Skin epidermis (tissue), 12 donors: ENCODE data around the gene ATXN10.

ENCODE experiments used
- H3K27ac ChIP-seq, 21 experiments: fragments of 200-600 bp; sonication (generic) in 11 of 21; one replicate each; pipeline ENCODE4 v1.5.0; 2020; ENCODE audit warnings: mild to moderate bottlenecking in 3 of 21, inconsistent platforms in 2 of 21, moderate library complexity in 2 of 21
- H3K4me3 ChIP-seq, 7 experiments: fragments of 200-600 bp; sonication (generic) in 2 of 7; one replicate each; pipeline ENCODE4 v1.5.0; 2020; ENCODE audit warnings: inconsistent platforms in 2 of 7, mild to moderate bottlenecking in 2 of 7, moderate library complexity in 1 of 7

The ATXN10 gene

DNA sequence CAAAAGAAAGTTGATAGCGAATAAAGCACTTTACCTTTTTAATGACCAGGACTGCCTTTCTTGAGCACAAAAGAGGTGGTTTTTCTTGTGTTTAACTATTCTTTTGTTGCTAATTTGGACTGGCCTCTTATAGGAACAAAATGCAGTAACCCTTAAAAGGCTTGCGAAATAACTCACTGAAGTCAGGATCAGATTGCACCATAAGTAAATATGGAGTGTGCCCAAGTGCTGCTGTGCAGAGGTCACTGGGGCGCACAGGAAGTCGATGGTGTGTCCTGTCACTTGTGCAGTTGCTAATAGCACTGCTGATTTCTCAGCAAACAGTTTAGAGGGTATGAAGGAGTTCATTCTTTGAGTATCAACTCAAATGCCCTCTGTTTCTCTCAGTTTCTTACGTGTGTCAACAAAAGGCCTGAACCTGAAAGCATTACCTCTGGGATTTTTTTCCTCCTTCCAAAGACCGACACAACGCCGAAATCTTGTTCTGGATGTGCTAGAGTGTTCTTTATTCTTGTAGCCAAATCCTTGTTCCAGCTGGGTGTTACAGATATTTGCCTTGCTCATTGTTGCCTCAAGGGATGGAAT lies 71.3 kb downstream of the ATXN10 start:
- Histone ChIP-seq H3K27ac (peak overlapping the region in 2 of 21 experiments; percentile 1 to 3), H3K4me3 (no peak overlapping the region)

DNA sequence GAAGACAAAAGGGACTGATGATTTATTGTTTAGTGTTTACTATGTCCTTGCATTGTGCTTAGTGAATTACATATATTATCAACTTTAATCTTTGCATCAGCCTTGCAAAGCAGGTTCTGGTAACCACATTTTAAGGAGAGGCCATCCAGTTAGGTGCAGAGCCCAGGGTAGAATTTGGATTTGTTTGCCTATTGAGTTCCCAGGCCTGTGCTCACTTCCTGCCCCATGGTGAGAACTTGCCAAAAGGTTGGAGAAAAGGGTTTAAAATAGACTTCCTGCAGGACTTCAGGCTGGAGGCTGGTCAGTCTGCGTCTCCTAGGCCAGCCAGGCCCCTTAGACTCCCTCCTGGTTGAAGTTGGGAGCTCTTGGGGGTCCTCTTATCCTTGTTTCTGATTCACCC lies 72.1 kb downstream of the ATXN10 start:
- Histone ChIP-seq H3K27ac (peak overlapping the region in 3 of 21 experiments; percentile 8 to 45 (median 43)), H3K4me3 (no peak overlapping the region)

DNA sequence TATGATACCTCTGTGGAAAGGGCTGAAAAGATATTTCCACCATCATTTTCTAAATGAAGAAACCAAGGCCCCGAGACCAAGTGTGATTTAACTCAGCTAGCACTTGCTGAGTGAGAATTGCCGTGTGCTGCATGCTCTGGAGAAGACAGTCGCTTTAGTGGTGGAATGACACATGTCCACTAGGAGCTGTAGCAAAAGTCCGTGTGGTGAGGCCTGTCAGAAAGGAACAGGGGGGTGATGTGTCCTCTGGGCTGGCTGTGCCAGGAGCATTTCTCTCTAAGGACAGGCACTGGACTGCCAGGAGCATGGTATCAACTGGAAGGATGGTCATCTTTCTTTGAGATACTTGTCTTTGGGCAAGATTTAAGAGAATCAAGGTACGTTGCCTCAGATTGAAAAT lies 72.8 kb downstream of the ATXN10 start:
- no peak overlapping the region for H3K27ac ChIP-seq
- no peak overlapping the region for H3K4me3 ChIP-seq

DNA sequence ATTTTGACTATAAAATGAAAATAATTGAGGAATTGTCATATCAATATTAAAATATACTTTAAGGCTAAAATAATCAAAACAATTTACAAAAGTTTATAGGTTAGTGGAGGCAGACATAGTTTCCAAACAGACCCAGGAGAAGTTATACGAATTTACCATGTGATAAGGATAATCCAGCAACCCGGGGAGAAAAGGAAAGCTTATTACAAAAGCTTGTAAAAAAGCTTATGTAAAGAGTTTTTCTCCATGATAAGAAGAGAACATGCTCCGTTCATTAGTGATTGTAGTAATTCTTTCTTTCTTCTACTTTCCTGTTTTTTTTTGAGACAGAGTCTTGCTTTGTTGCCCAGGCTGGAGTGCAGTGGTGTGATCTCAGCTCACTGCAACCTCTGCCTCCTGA lies 79.0 kb downstream of the ATXN10 start:
- H3K4me3 ChIP-seq = no peak overlapping the region
- H3K27ac ChIP-seq = no peak overlapping the region

DNA sequence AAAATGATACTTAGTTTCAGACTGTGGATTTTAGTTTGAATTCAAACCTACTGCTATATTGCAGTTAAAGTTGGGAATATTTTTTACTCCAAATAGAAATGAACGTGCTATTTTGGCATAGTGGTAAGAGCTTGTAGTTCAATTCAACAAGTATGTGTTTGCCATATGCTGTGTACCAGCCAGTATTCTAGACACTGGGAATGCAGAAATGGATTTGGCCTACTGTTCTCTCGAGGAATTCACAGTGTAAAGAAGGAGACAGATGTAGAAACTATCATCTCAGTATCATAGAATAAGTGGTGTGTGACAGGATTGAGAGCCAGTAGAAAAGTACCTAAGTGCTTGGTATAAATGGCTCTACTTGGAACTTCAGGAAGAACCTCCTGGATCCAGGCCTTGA lies 80.4 kb downstream of the ATXN10 start:
- H3K27ac ChIP-seq = no peak overlapping the region
- no peak overlapping the region for H3K4me3 ChIP-seq

DNA sequence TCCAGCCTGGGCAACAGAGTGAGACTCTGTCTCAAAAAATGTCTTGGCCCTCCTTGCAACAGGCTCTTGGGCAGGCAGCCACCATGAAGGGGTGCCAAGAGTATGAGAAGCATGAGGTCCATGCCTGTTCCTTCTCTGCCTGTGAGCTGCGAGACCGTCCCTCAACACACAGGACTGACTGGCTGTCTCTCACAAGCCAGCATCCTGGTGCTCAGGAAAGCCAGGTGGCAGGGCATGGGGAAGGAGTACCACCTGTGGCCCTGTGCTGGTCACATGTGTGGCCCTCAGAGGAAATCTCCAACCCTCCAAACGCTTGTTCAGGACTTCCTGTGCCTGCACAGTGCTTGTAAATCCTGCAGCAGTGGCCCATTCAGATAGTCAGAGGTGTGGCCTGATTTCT lies 83.2 kb downstream of the ATXN10 start:
- Histone ChIP-seq H3K4me3 (no peak overlapping the region), H3K27ac (no peak overlapping the region)

DNA sequence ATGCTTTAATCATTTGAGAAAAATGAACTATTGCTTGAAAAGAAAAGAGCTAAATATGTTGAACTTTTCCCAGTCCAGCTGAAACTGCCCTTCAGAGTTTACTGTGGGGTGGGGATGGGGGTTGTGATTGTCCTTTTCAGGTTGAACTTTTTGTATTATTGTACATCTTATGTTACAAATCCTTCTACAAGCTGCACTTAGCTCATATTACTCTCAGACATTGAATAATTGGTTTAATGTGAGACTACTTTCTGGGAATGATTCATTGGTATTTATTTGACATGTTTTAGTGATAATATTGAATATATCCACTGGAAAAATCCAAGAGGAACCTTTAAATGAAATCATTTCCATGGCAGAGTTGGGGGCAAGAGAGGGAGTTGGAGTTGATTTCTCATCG lies 84.9 kb downstream of the ATXN10 start:
- no peak overlapping the region for H3K4me3 ChIP-seq
- no peak overlapping the region for H3K27ac ChIP-seq

DNA sequence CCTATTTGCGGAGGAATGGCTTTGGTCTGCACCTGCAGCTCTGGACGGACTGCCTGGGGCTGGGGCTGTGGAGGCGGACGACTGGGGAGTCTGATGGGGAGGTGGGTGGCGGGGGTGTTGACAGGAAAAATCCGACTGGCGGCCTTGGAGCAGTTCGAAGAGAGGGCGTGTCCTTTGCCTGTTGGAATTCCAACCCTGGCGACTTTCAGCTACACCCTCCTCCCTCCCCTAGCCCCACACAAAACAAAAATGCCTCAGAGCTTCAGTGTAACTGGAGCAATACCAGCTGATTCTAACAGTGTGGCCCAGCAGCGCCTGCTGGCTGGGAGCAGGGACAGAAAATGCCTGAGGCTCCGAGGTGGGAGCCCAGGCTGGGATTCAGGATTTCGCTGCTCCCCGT lies 85.4 kb downstream of the ATXN10 start:
- Histone ChIP-seq H3K4me3 (no peak overlapping the region), H3K27ac (no peak overlapping the region)

DNA sequence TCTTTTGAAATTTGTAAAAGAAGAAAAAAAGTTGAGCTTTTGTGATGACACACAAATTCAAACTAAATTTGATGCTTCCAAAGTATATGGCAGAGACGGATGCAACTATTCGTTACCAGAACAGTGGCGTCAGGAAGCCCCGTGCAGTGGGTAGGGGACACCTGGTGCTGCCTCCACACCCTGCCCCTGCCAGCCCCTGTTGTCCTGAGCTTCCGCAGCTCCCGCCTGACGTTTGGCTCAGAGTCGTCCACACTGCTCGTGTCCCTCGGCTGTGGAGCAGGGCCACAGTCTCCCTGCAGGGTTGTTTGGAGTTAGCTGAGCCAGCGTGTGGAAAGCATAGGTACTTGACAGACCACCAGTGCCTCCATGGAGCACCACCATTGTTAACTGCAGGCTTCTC lies 86.3 kb downstream of the ATXN10 start:
- no peak overlapping the region for H3K27ac ChIP-seq

DNA sequence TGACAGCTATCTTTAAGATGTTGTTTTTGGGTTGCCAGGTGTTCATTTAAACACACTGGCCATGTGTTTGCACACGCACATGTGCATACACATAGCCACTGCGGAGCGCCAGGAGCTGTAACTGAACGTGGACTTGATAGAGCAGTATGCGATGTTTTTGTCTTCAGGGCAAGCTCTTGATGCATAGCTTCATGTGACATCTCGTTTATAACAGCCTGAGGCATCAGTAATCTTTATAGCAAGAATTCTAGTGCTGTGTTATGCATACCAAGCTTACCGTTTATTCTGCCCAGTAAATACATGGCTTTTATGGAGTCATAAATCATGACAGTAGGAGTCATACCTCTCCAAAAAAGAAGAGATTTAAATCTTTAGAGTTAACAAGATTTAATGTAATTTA lies 87.0 kb downstream of the ATXN10 start:
- Histone ChIP-seq H3K27ac (no peak overlapping the region), H3K4me3 (no peak overlapping the region)

More for the DNA sequence above, 86.3 kb downstream of the ATXN10 start:
- H3K4me3 ChIP-seq = no peak overlapping the region

DNA sequence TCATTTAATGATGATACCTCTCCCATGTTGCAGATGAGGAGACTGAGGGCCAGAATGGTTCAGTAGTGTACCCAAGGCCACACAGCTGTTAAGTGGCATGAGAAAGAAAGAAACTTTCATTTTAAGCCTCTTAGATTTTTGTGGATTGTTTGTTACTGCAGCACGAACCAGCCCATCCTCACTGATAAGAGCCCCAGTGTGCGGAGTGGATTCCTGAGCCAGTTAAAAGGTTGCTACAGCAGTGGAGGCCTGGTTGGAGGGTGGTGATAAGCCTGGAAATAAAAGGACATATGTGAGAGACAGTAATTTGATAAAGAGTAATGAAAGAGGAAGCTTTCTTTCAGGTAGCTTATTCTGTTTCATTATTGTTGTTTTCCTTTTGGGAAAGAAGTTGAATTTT lies 89.0 kb downstream of the ATXN10 start:
- Histone ChIP-seq H3K27ac (no peak overlapping the region), H3K4me3 (no peak overlapping the region)

DNA sequence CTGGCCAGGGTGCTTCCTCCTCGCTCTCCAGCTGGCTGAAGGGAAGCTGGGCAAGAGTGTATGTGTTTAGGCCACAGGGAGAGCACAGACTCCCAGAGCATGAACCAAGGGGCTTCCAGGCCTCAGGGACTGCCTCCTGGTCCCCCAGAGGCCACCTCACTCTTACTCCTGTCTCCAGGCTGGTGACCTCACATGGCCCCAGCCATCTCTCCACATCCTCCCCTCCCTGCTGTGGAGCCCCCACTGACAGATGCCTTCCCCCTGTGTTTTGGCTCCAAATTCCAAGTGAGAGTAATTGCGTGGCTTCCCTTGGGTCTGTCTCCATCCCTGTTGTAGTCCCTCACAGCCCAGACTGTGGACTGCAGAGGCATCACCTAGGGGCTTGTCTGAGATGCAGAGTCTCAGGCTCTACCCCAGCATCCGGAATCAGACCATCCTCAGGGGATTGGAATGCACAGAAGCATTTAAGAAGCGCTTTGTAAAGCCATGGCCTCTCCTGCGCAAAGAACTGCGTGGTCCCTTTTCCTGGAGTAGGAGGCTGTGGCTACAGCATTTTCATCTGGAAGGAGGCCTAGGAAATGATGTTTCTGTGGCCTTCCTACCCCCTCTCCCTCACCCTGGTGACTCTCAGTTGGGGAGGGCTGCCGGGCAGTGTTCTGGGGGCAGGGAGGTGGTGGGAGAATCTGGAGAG lies 91.1 kb downstream of the ATXN10 start:
- Histone ChIP-seq H3K27ac (no peak overlapping the region), H3K4me3 (no peak overlapping the region)

DNA sequence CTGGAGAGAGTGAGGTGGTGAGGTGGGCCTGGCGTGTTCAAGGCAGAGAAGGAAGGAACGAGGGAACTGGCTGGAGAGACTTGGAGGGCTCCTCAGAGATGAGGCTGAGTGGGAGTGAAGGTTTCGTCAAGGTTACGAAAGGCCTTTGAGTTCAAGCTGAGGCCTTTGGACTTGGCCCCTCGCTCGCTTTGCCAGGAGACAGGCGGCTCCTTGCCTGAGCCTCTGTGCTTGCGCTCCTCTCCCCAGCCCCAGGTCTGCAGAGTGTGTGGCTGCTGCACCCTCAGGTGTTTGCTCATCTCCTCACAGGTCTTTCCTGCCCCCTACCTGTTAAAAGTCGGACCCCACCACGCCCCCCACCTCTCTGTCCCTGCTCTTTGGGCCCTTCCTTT lies 91.6 kb downstream of the ATXN10 start:
- no peak overlapping the region for H3K27ac ChIP-seq
- H3K4me3 ChIP-seq = no peak overlapping the region

DNA sequence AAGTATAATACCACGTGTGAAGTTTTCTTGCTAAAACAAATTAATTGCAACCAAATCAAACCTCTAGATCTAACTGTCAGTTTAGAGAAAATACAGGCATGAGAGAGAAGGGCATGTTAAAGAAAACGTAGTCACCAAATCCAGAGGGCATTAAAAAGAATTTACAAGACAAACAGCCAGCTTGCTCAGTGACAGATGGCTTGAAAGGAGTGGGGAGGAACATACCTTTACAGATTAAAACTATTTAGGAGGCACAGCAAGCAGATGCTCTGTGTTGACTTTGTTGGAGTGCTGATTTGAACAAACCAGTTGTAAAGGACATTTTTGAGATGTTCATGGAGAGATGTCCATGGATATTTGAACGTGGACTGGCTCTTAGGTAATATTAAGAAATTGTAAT lies 96.9 kb downstream of the ATXN10 start:
- Histone ChIP-seq H3K4me3 (no peak overlapping the region), H3K27ac (no peak overlapping the region)

DNA sequence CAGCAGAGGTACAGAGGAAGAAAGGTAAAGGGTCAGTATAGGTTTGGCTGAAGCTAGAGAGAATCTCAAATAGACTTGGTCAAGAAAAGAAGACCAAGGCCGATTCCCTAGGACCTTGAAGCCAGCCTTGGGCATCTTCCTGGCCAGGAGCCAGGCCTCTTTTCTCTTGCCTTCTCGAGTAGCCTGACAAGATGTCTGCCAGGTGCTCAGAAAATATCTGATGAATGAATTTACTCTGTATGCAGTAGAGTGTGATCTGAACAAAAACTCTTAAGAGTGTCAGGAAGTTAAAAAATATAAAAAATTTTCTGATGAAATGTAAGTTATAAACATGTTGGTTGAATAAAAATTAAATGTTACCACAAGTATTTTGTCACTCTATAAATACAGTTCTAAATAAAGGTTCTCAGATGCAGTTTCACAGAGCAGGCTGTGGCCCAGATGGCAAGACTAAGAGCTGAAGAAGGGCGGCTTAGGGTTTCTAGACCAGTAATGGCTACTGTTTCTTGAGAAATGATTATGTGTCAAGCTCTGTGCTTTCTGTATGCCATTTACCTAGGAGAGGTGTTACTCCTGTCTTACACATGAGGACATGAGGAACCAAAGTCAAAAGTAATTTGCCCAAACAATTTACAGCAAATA lies 98.1 kb downstream of the ATXN10 start:
- no peak overlapping the region for H3K4me3 ChIP-seq
- no peak overlapping the region for H3K27ac ChIP-seq

DNA sequence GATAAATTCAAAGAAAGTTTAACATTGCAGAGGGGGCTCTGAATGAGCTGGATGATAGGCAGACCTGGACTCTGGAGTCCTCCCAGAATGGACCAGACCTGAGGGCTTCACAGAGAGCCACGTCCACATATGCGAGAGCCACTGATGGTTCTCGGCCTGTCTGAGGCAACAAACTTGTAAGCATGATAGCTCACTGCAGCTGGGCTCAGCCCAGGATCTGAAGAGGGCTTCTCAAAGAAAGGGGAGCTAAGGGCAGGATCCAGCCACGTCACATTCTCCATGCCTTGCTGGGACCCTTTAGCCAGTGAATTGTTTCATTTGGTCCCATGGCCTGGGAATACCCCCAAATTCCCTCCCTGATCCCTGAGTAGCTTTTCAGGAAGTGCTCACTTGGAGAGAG lies 98.9 kb downstream of the ATXN10 start:
- H3K4me3 ChIP-seq = no peak overlapping the region
- H3K27ac ChIP-seq = no peak overlapping the region

DNA sequence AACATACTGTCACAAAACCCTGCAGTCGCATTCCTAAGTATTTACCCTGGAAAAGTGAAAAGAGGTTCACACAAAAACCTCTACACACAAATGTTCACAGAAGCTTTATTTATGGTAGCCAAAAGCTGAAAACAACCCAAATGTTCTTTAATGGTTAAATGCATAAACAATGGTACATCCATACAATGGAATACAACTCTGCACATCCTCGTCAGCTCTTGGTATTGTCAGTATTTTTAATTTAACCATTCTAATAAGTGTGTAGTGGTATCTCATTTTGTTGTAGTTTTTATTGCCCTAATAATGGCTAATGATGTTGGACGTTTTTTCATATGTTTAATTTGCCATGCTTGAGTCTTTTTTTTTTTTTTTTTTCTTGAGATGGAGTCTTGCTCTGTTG lies 99.4 kb downstream of the ATXN10 start:
- no peak overlapping the region for H3K4me3 ChIP-seq
- H3K27ac ChIP-seq = no peak overlapping the region

DNA sequence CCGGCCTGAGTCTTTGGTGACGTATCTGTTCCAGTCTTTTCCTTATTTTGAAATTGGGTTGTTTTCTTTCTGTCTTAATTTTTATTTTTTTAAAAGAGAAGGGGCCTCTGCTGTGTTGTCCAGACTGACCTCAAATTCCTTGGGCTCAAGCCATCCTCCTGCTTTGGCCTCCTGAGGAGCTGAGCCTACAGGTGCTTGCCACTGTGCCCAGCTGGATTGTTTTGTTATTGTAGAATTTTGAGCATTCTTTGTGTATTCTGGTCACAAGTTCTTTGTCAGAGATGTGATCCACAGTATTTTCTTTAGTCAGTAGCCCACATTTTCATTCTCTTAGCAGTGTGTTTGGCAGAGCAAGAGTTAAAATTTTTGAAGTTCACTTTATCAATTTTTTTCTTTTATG lies 100.1 kb downstream of the ATXN10 start:
- Histone ChIP-seq H3K27ac (no peak overlapping the region), H3K4me3 (no peak overlapping the region)

DNA sequence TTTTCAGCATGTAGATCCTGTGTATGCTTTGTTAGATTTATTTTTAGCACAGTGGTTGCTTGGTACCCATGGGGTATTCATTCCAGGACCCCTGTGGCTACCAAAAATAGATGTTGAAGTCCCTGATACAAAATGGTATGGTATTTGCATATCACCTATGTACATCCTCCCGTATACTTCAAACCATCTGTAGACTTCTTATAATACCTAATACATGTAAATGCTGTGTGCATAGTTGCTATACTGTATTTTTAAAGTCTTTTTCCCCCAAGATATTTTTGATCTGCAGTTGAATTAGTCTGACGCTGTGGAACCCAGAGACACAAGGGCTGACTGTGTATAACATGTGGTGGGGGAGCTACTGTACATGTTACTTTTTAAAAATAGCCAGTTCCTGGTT lies 101.1 kb downstream of the ATXN10 start:
- H3K4me3 ChIP-seq = no peak overlapping the region

DNA sequence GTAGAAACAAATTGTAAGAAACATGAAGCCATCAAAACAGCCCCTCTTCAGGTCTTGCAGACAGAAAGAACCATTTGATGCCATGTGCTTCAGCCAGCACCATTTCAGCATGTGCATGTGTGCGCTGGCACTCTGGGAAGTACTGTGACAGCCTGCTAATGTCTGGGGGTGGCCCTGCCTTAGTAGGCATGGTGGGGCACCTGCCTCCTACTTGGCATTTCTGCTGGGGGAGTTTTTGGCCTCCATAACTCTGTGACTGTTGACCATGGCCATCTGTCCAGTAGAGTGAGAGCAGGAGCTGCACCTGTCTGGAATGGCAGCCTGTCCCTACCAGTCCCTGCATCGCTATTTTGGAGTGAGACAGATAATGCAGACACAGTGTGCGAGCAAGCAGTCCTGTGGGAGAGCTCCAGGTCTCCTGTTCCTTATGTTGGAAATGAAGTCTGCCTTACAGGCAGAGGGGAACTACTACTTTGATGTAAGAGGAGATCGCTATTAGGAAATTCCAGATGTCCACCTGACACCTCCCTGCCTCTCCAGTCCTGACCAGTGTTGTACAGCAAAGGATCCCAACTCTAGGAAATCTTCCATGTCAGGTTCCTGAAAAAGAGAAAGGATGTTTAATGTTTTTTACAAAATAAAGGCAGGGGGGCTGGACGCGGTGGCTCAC lies 102.5 kb downstream of the ATXN10 start:
- Histone ChIP-seq H3K27ac (no peak overlapping the region), H3K4me3 (no peak overlapping the region)

More for the DNA sequence above, 101.1 kb downstream of the ATXN10 start:
- no peak overlapping the region for H3K27ac ChIP-seq

DNA sequence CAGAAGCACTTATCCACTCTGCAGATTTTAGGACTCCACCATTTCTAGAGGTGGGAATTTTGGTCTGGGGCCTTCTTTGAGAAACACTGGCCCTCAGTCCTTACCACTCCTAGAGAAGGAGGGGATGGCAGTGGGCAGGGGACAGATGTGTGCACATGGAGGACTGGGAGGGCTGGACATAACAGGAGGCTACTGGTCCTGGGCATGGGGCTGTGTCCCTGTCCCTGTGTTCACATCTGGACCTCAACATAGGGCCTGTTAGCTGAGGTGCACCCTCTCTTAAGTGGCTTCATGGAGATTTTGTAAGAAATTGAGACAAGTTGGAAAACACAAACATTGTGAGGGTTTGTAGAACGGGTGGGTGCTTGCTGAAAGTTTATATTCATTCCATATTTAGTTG lies 103.4 kb downstream of the ATXN10 start:
- Histone ChIP-seq H3K27ac (no peak overlapping the region), H3K4me3 (no peak overlapping the region)
